Measurements from ENCODE around the gene PIP5K1C.

The PIP5K1C gene

DNA sequence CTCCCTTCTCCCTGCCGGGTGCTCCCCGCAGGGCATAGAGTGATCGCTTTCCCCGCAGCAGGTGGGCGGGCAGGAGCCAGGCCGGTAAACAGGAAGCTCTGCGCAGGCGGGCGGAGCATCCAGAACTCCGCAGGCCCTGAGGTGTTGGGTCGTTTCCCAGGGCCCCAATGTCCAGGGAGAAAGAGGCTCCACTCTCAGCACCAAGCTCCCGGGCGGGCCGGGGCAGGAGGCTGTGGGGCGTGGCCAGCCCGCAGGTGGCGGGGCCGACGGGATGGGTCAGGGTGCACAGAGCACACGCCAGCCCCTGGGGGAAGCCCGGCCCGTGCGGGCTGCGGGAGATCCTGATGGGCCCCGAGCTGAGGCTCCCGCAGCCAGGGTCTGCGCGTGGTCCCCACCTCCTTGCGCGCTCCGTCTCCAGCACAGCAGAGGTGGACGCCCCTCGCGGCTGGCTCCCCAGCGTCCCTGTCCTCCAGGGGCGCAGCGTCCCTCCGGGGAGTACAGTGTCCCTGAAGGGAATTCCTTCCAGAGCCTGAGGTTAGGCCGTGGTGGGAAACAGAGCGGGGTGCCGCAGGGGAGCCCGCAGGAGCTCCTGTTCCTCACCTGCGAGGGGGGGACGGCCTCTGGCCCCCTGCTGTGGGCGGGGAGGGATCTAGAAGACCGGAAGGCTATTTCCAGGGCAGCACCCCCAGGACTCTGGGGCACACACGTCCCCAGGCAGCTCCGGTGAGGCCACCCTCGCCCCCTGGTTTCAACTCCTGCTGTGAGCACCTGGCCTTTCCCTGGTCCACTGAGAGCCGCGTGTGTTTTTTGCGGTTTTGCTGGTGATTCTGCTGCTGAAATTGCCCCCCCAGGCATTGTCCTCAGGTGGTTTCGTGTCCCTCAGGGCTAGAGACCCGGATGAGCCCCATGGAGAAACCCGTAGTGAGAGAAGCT, 12.2 kb downstream of the PIP5K1C start:
- H3K36me3 ChIP-seq (ENCODE audit: control insufficient read depth in 5 of 5, insufficient read depth in 5 of 5, low read length in 5 of 5): peaks cover 0 to 17% (median 10%) of the 10 kb centered on the region in 5 donors
- H3K4me3 ChIP-seq (ENCODE audit: low read depth in 1 of 5, low read length in 5 of 5): peak overlapping the region in 2 of 5 donors; percentile 27 to 34
- H3K27ac ChIP-seq (ENCODE audit: low read depth, low read length): no peak overlapping the region
- no peaks in the 10 kb centered on the region for H3K27me3 ChIP-seq (ENCODE audit: control insufficient read depth in 5 of 5, insufficient read depth in 4 of 5, low read length in 5 of 5)
- H3K4me1 ChIP-seq (ENCODE audit: control insufficient read depth in 5 of 5, insufficient read depth in 5 of 5, low read length in 5 of 5): peaks cover 0 to 21% (median 20%) of the 10 kb centered on the region in 5 donors
- peaks cover 0 to 10% (median 6%) of the 10 kb centered on the region in 5 donors for H3K9me3 ChIP-seq (ENCODE audit: control insufficient read depth in 5 of 5, low read length in 5 of 5)
- no peak overlapping the region for H3K9ac ChIP-seq (ENCODE audit: low read length in 5 of 5)

DNA sequence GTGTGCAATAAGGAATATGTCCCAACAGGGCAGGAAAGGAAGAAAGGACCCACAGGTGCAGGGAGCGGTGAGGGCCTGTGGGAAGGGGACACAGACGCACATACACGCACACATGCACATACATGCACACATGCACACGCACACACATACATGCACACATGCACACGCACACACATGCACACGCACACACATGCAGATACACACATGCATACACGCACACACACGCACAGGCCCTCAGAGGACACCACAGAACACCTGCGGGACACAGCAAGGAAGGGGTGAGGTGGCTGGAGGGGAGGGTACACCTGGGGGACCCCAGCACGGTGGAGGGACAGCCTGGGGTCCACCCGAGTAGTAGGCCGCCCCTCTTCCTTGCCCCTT, 12.9 kb downstream of the PIP5K1C start:
- H3K27me3 ChIP-seq (ENCODE audit: control insufficient read depth in 5 of 5, insufficient read depth in 4 of 5, low read length in 5 of 5): no peaks in the 10 kb centered on the region
- peaks cover 0 to 10% (median 6%) of the 10 kb centered on the region in 5 donors for H3K9me3 ChIP-seq (ENCODE audit: control insufficient read depth in 5 of 5, low read length in 5 of 5)
- H3K4me1 ChIP-seq (ENCODE audit: control insufficient read depth in 5 of 5, insufficient read depth in 5 of 5, low read length in 5 of 5): peaks cover 0 to 23% (median 22%) of the 10 kb centered on the region in 5 donors
- H3K27ac ChIP-seq (ENCODE audit: low read depth, low read length): no peak overlapping the region
- peak overlapping the region in 2 of 5 donors; percentile 27 to 34 for H3K4me3 ChIP-seq (ENCODE audit: low read depth in 1 of 5, low read length in 5 of 5)
- no peak overlapping the region for H3K9ac ChIP-seq (ENCODE audit: low read length in 5 of 5)
- H3K36me3 ChIP-seq (ENCODE audit: control insufficient read depth in 5 of 5, insufficient read depth in 5 of 5, low read length in 5 of 5): peaks cover 0 to 17% (median 10%) of the 10 kb centered on the region in 5 donors

DNA sequence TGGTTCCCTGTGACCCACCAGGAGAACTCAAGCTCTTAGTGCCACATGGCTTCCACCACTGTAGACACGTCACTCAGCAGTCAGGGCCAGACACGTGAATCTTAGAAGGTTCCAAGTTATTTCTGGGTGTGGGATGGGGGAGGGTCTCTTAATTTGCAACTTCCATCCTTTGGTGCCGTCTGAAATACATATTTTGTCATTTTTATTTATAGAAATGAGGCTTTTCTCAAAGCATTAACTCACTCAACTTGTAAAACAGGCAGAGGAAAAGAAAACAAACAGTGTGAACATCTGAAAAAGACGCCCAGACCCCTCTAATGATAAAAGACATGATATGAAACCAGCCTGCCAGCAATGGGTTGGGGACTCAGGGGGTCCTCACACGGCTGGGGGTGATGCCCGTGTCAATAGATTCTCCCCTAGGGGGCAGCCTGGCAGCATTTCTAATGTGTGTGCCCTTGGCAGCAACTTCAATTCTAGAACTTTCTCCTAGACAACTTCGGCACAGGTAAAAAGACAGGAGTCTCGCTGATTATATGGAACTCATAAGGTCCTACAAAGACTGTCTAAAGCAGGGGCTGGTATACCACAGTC, 15.4 kb downstream of the PIP5K1C start:
- H3K36me3 ChIP-seq (ENCODE audit: control insufficient read depth in 5 of 5, insufficient read depth in 5 of 5, low read length in 5 of 5): peaks cover 0 to 15% (median 8%) of the 10 kb centered on the region in 5 donors
- H3K9ac ChIP-seq (ENCODE audit: low read length in 5 of 5): no peak overlapping the region
- H3K9me3 ChIP-seq (ENCODE audit: control insufficient read depth in 5 of 5, low read length in 5 of 5): peaks cover 0 to 10% (median 6%) of the 10 kb centered on the region in 5 donors
- H3K4me1 ChIP-seq (ENCODE audit: control insufficient read depth in 5 of 5, insufficient read depth in 5 of 5, low read length in 5 of 5): peaks cover 0 to 23% (median 22%) of the 10 kb centered on the region in 5 donors
- H3K27ac ChIP-seq (ENCODE audit: low read depth, low read length): no peak overlapping the region
- peak overlapping the region in 1 of 5 donors; percentile 0 for H3K4me3 ChIP-seq (ENCODE audit: low read depth in 1 of 5, low read length in 5 of 5)
- no peaks in the 10 kb centered on the region for H3K27me3 ChIP-seq (ENCODE audit: control insufficient read depth in 5 of 5, insufficient read depth in 4 of 5, low read length in 5 of 5)

DNA sequence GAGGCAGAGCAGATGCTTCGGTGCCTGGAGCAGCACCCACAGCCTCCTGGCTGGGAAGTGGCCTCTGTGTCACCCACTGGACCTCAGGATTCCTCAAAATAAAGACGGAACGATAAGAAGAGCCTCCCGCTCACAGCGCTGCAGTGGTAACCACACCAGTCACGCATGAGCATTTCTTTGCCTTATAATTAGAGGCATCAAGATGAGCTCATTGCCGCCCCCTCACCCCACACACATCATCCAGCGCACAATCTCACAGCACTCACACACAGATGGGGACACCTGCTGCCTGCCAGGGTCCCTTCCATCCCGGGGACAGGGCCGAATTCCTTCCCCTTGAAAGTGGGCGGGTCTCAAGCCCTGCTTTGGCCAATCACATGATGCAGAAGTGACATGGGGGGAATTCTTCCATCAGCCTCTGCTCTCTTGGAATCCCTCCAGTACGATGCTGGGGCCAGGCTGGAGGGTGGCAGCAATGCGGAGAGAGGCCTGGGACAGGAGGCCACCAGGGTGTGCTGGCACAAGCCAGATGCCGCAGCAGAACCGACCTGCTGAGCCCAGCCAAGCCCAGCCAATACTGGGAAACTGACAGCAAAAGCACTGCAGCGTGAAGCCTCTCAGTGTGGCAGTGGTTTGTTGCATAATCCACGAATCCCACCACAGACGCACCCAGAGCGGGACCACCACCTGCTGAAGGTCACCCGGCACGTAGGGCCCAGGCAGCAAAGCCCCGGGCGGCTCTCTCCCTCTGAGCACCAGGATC, 16.0 kb downstream of the PIP5K1C start:
- peaks cover 0 to 22% (median 13%) of the 10 kb centered on the region in 5 donors for H3K36me3 ChIP-seq (ENCODE audit: control insufficient read depth in 5 of 5, insufficient read depth in 5 of 5, low read length in 5 of 5)
- no peak overlapping the region for H3K9ac ChIP-seq (ENCODE audit: low read length in 5 of 5)
- no peak overlapping the region for H3K27ac ChIP-seq (ENCODE audit: low read depth, low read length)
- peaks cover 0 to 23% (median 22%) of the 10 kb centered on the region in 5 donors for H3K4me1 ChIP-seq (ENCODE audit: control insufficient read depth in 5 of 5, insufficient read depth in 5 of 5, low read length in 5 of 5)
- peaks cover 0 to 10% (median 6%) of the 10 kb centered on the region in 5 donors for H3K9me3 ChIP-seq (ENCODE audit: control insufficient read depth in 5 of 5, low read length in 5 of 5)
- H3K4me3 ChIP-seq (ENCODE audit: low read depth in 1 of 5, low read length in 5 of 5): peak overlapping the region in 1 of 5 donors; percentile 0
- H3K27me3 ChIP-seq (ENCODE audit: control insufficient read depth in 5 of 5, insufficient read depth in 4 of 5, low read length in 5 of 5): no peaks in the 10 kb centered on the region

DNA sequence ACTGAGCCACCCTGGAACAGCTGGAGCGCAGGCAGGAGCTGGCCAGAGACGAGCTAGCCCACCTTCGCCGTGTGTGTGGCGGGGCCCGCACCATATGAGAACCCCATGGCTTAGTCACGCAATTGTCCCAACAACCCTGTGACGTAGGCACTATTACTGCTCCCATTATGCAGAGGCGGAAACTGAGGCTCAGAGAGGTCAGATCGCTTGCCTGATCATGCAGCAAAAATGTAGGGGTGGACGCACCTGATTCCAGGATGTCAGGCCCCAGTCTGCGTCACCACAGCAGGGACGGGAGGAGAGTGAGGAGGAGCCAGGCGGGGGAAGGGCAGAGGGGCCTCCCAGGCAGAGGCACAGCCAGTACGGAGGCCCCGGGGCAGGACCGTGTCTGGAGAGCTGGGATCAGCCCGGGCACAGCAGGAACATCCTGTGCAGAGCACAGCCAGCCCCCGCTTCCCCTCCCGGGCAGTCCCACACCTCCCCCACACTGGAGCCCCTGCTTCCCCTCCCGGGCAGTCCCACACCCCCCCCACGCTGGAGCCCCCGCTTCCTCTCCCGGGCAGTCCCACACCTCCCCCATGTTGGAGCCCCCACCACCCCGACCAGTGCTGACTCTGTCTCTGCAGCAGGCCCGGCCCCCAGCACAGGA, 16.7 kb downstream of the PIP5K1C start:
- H3K27ac ChIP-seq (ENCODE audit: low read depth, low read length): no peak overlapping the region
- peaks cover 0 to 23% (median 22%) of the 10 kb centered on the region in 5 donors for H3K4me1 ChIP-seq (ENCODE audit: control insufficient read depth in 5 of 5, insufficient read depth in 5 of 5, low read length in 5 of 5)
- peaks cover 0 to 26% (median 14%) of the 10 kb centered on the region in 5 donors for H3K36me3 ChIP-seq (ENCODE audit: control insufficient read depth in 5 of 5, insufficient read depth in 5 of 5, low read length in 5 of 5)

DNA sequence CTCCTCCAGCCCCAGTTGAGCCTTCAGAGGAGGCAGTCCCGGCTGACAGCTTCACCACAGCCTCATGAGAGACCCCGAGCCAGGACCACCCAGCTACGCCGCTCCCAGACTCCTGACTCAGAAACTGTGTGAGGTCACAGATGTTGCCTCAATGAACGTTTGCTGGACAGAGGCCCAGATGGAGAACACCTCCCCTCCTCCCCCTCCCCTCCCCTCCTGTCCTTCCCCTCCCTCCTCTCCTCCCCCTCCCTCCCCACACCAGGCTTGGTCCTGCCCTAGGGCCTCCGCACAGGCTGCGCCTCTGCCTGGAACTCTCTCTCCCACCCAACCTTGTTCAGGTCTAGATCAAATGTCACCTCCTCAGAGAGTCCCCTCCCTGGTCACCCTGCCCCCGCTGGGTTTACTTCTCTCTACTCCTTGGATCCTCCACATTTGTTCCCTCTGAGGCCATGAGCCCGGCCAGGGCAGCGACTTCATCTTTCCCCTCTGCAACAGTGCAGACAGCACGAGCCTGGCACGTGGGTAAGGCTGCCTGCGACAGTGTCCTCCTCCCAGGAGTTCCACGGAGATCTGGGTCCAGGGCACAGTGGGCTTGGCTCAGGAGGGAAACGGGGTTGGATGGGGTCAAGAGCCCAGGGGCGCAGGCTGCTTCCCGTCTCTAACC, 17.4 kb downstream of the PIP5K1C start:
- Histone ChIP-seq H3K4me3 (ENCODE audit: low read depth in 1 of 5, low read length in 5 of 5) (no peak overlapping the region), H3K9me3 (ENCODE audit: control insufficient read depth in 5 of 5, low read length in 5 of 5) (peaks cover 0 to 10% (median 6%) of the 10 kb centered on the region in 5 donors), H3K27me3 (ENCODE audit: control insufficient read depth in 5 of 5, insufficient read depth in 4 of 5, low read length in 5 of 5) (no peaks in the 10 kb centered on the region), H3K9ac (ENCODE audit: low read length in 5 of 5) (no peak overlapping the region), H3K4me1 (ENCODE audit: control insufficient read depth in 5 of 5, insufficient read depth in 5 of 5, low read length in 5 of 5) (peaks cover 0 to 18% (median 15%) of the 10 kb centered on the region in 5 donors), H3K36me3 (ENCODE audit: control insufficient read depth in 5 of 5, insufficient read depth in 5 of 5, low read length in 5 of 5) (peaks cover 0 to 26% (median 14%) of the 10 kb centered on the region in 5 donors), H3K27ac (ENCODE audit: low read depth, low read length) (no peak overlapping the region)

More for the DNA sequence above, 16.7 kb downstream of the PIP5K1C start:
- peaks cover 0 to 10% (median 6%) of the 10 kb centered on the region in 5 donors for H3K9me3 ChIP-seq (ENCODE audit: control insufficient read depth in 5 of 5, low read length in 5 of 5)
- H3K27me3 ChIP-seq (ENCODE audit: control insufficient read depth in 5 of 5, insufficient read depth in 4 of 5, low read length in 5 of 5): no peaks in the 10 kb centered on the region
- no peak overlapping the region for H3K4me3 ChIP-seq (ENCODE audit: low read depth in 1 of 5, low read length in 5 of 5)
- H3K9ac ChIP-seq (ENCODE audit: low read length in 5 of 5): no peak overlapping the region

DNA sequence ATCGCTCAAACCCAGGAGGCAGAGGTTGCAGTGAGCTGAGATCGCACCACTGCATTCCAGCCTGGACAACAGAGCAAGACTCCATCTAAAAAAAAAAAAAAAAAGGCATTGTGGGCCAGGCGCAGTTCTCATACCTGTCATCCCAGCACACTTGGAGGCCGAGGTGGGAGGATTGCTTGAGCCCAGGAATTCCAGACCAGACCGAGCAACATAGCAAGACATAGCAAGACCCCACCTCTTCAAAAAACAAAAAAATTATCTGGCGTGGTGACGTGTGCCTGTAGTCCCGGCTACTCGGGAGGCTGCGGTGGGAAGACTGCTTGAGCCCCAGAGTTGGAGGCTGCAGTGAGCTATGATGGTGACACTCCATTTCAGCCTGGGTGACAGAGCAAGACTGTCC, 18.0 kb downstream of the PIP5K1C start:
- peaks cover 0 to 26% (median 14%) of the 10 kb centered on the region in 5 donors for H3K36me3 ChIP-seq (ENCODE audit: control insufficient read depth in 5 of 5, insufficient read depth in 5 of 5, low read length in 5 of 5)
- H3K27me3 ChIP-seq (ENCODE audit: control insufficient read depth in 5 of 5, insufficient read depth in 4 of 5, low read length in 5 of 5): no peaks in the 10 kb centered on the region
- H3K9ac ChIP-seq (ENCODE audit: low read length in 5 of 5): no peak overlapping the region
- no peak overlapping the region for H3K4me3 ChIP-seq (ENCODE audit: low read depth in 1 of 5, low read length in 5 of 5)
- H3K9me3 ChIP-seq (ENCODE audit: control insufficient read depth in 5 of 5, low read length in 5 of 5): peaks cover 0 to 10% (median 6%) of the 10 kb centered on the region in 5 donors
- H3K27ac ChIP-seq (ENCODE audit: low read depth, low read length): no peak overlapping the region
- H3K4me1 ChIP-seq (ENCODE audit: control insufficient read depth in 5 of 5, insufficient read depth in 5 of 5, low read length in 5 of 5): peaks cover 0 to 12% (median 10%) of the 10 kb centered on the region in 5 donors

DNA sequence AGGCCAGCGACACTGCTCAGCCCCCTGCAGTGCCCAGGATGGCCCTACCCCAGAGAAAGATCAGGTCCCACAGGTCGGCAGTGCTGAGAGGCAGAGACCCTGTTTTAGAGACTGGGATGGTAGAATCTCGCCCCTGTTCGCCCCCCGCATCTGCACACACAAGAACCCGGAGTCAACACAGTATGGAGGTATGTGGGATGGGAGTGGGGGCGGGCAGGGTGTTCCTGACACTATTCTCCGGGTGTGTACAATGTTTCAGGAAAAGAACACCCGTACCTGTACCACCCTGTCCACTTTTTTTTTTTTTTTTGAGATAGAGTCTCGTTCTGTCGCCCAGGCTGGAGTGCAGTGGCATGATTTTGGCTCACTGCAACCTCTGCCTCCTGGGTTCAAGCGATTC, 19.3 kb downstream of the PIP5K1C start:
- H3K4me3 ChIP-seq (ENCODE audit: low read depth in 1 of 5, low read length in 5 of 5): no peak overlapping the region
- peaks cover 0 to 8% (median 7%) of the 10 kb centered on the region in 5 donors for H3K4me1 ChIP-seq (ENCODE audit: control insufficient read depth in 5 of 5, insufficient read depth in 5 of 5, low read length in 5 of 5)
- no peaks in the 10 kb centered on the region for H3K27me3 ChIP-seq (ENCODE audit: control insufficient read depth in 5 of 5, insufficient read depth in 4 of 5, low read length in 5 of 5)
- H3K36me3 ChIP-seq (ENCODE audit: control insufficient read depth in 5 of 5, insufficient read depth in 5 of 5, low read length in 5 of 5): peaks cover 0 to 26% (median 14%) of the 10 kb centered on the region in 5 donors
- H3K9me3 ChIP-seq (ENCODE audit: control insufficient read depth in 5 of 5, low read length in 5 of 5): peaks cover 0 to 10% (median 6%) of the 10 kb centered on the region in 5 donors
- peak overlapping the region in 1 of 5 donors; percentile 4 for H3K9ac ChIP-seq (ENCODE audit: low read length in 5 of 5)
- no peak overlapping the region for H3K27ac ChIP-seq (ENCODE audit: low read depth, low read length)

DNA sequence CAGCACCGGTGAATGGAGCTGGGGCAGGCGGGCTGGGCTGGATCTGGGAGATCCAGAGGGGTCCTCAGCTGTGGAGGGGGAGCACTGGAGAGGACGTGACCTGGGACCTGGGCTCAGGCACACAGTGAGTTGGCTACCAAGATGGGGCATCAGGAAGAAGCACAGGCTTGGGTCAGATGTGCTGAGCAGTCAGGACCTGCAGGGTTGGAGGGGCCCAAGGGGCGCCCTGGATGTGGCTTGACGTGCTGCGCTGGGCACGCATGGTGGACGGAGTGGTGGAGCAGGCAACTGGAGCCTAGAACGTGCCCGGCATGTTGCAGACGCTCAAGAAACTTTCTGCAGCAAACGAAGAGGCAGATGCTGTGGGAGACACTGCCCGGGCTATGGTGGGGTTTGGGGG, 20.7 kb downstream of the PIP5K1C start:
- Histone ChIP-seq H3K9ac (ENCODE audit: low read length in 5 of 5) (no peak overlapping the region), H3K36me3 (ENCODE audit: control insufficient read depth in 5 of 5, insufficient read depth in 5 of 5, low read length in 5 of 5) (peaks cover 0 to 25% (median 14%) of the 10 kb centered on the region in 5 donors), H3K4me1 (ENCODE audit: control insufficient read depth in 5 of 5, insufficient read depth in 5 of 5, low read length in 5 of 5) (peaks cover 0 to 8% (median 7%) of the 10 kb centered on the region in 5 donors), H3K27me3 (ENCODE audit: control insufficient read depth in 5 of 5, insufficient read depth in 4 of 5, low read length in 5 of 5) (no peaks in the 10 kb centered on the region), H3K4me3 (ENCODE audit: low read depth in 1 of 5, low read length in 5 of 5) (no peak overlapping the region), H3K9me3 (ENCODE audit: control insufficient read depth in 5 of 5, low read length in 5 of 5) (peaks cover 0 to 7% (median 5%) of the 10 kb centered on the region in 5 donors), H3K27ac (ENCODE audit: low read depth, low read length) (no peak overlapping the region)

Measured in subcutaneous abdominal adipose tissue (tissue), 5 donors.